H1 (cell line): ENCODE data around the gene DNLZ. TPM values are rescaled to one million over a fixed set of nuclear protein-coding genes. Genes with fewer than 3 reads are reported as not detected.

Experiments
- CTCF ChIA-PET: fragments of 300-600 bp; sonication (Branson Sonifier 250); formaldehyde crosslinking; loops from one replicate; lab custom pipeline; 2021; ENCODE audit not compliant: partially characterized antibody; lab: Charles Lee
- POLR2A ChIA-PET: fragments of 300-600 bp; sonication (Branson Sonifier 250); formaldehyde crosslinking; loops from one replicate; lab custom pipeline; 2021; ENCODE audit warnings: inconsistent platforms; ENCODE audit not compliant: partially characterized antibody; lab: Charles Lee
- DNase-seq, 2 experiments: peaks; one replicate each; pipeline versions ENCODE4 v3.0.0 to v3.0.0-alpha.2; 2010 to 2022; ENCODE audit warnings: low spot score in 2 of 2, low read depth in 1 of 2, mixed read lengths in 1 of 2
- FAIRE-seq: peaks from 2 replicates; lab custom pipeline; 2011; peaks lifted over from hg19 to GRCh38; lab: Jason Lieb, UNC
- H2AFZ ChIP-seq: 2 replicates; pipeline ENCODE4 v1.8.1; 2012; ENCODE audit warnings: low read length, inconsistent platforms
- H2AK5ac ChIP-seq: 2 replicates; pipeline ENCODE4 v1.6.1; 2013; ENCODE audit warnings: low read depth, low read length
- H2BK120ac ChIP-seq: replicated peaks from 2 replicates; pipeline ENCODE3; 2013; ENCODE audit warnings: low read depth, low read length, inconsistent platforms
- H2BK12ac ChIP-seq: 2 replicates; pipeline ENCODE4 v1.6.1; 2013; ENCODE audit warnings: low read depth, low read length
- H2BK15ac ChIP-seq: 2 replicates; pipeline ENCODE4 v1.6.1; 2013; ENCODE audit warnings: low read length
- H2BK20ac ChIP-seq: 2 replicates; pipeline ENCODE4 v1.6.1; 2013; ENCODE audit warnings: low read length
- H2BK5ac ChIP-seq: 2 replicates; pipeline ENCODE4 v1.6.1; 2013; ENCODE audit warnings: low read depth, low read length
- H3K14ac ChIP-seq: 2 replicates; pipeline ENCODE4 v1.6.1; 2013; ENCODE audit warnings: inconsistent platforms; ENCODE audit not compliant: insufficient read length
- H3K18ac ChIP-seq: 2 replicates; pipeline ENCODE4 v1.6.1; 2013; ENCODE audit warnings: low read length; ENCODE audit errors: extremely low read depth
- H3K23ac ChIP-seq: 2 replicates; pipeline ENCODE4 v1.6.1; 2013; ENCODE audit warnings: inconsistent platforms; ENCODE audit not compliant: insufficient read length
- H3K23me2 ChIP-seq: 2 replicates; pipeline ENCODE4 v1.6.1; 2013; ENCODE audit warnings: low read depth, low read length
- H3K27ac ChIP-seq: 2 replicates; pipeline ENCODE4 v1.6.1; 2011; ENCODE audit warnings: low read depth, low read length, inconsistent platforms
- H3K27me3 ChIP-seq, 4 experiments: replicated peaks in 1 of 4; 1 replicate in 1 of 4; 2 replicates in 3 of 4; pipeline versions ENCODE4 v1.6.1 to v1.8.1; 2011 to 2013; ENCODE audit warnings: low read length in 3 of 4, mild to moderate bottlenecking in 3 of 4, inconsistent platforms in 2 of 4, mixed read lengths in 2 of 4, moderate library complexity in 1 of 4; ENCODE audit not compliant: control insufficient read depth in 3 of 4, insufficient read depth in 3 of 4; ENCODE audit errors: extremely low read depth in 1 of 4
- H3K36me3 ChIP-seq, 4 experiments: 2 replicates each; pipeline versions ENCODE4 v1.6.1 to v1.8.1; 2011 to 2013; ENCODE audit warnings: mild to moderate bottlenecking in 4 of 4, low read length in 3 of 4, moderate library complexity in 2 of 4, control low read depth in 1 of 4, inconsistent platforms in 1 of 4; ENCODE audit not compliant: insufficient read depth in 4 of 4, control insufficient read depth in 2 of 4
- H3K4ac ChIP-seq: replicated peaks from 2 replicates; pipeline ENCODE3; 2013; ENCODE audit warnings: low read length, low read depth, mixed read lengths, inconsistent platforms; ENCODE audit not compliant: insufficient read length
- H3K4me1 ChIP-seq, 4 experiments: replicated peaks in 1 of 4; 1 replicate in 1 of 4; 2 replicates in 3 of 4; pipeline versions ENCODE4 v1.6.1 to v1.8.1; 2011 to 2013; ENCODE audit warnings: low read length in 3 of 4, inconsistent platforms in 2 of 4, mixed read lengths in 1 of 4; ENCODE audit not compliant: insufficient read depth in 4 of 4, control insufficient read depth in 3 of 4
- H3K4me2 ChIP-seq, 2 experiments: 2 replicates each; pipeline versions ENCODE4 v1.6.1 to v1.8.1; 2011 to 2013; ENCODE audit warnings: low read depth in 2 of 2, low read length in 2 of 2, control low read depth in 1 of 2, inconsistent platforms in 1 of 2, mild to moderate bottlenecking in 1 of 2; ENCODE audit not compliant: insufficient read depth in 1 of 2
- H3K4me3 ChIP-seq, 4 experiments: fragments of 200-600, 300-600 bp in 1 of 4; sonication (generic), shearing (Covaris generic), sonication (Bioruptor Twin) in 1 of 4; 2 replicates each; pipeline versions ENCODE4 v1.5.1 to v1.8.1; 2011 to 2016; ENCODE audit warnings: low read length in 4 of 4, low read depth in 3 of 4, control low read depth in 2 of 4, inconsistent platforms in 2 of 4, mild to moderate bottlenecking in 2 of 4, mixed read lengths in 1 of 4, moderate library complexity in 1 of 4; ENCODE audit not compliant: insufficient read depth in 2 of 4; ENCODE audit errors: extremely low read depth in 1 of 4
- H3K56ac ChIP-seq: replicated peaks from 2 replicates; pipeline ENCODE3; 2013; ENCODE audit warnings: low read depth, mild to moderate bottlenecking, mixed read lengths, low read length, inconsistent platforms; ENCODE audit not compliant: insufficient read length
- H3K79me1 ChIP-seq: 2 replicates; pipeline ENCODE4 v1.6.1; 2013; ENCODE audit warnings: low read depth, low read length, control low read depth
- H3K79me2 ChIP-seq, 2 experiments: 2 replicates each; pipeline versions ENCODE4 v1.6.1 to v1.8.1; 2012 to 2013; ENCODE audit warnings: low read length in 2 of 2, mild to moderate bottlenecking in 2 of 2, inconsistent platforms in 1 of 2; ENCODE audit not compliant: insufficient read depth in 2 of 2, control insufficient read depth in 1 of 2
- H3K9ac ChIP-seq, 4 experiments: replicated peaks in 1 of 4; 1 replicate in 1 of 4; 2 replicates in 3 of 4; pipeline versions ENCODE4 v1.6.1 to v1.8.1; 2011 to 2013; ENCODE audit warnings: low read depth in 3 of 4, low read length in 3 of 4, control low read depth in 2 of 4, mild to moderate bottlenecking in 2 of 4, moderate library complexity in 2 of 4, inconsistent platforms in 1 of 4; ENCODE audit errors: extremely low read depth in 1 of 4
- H3K9me3 ChIP-seq, 2 experiments: 2 replicates each; pipeline versions ENCODE4 v1.6.1 to v1.8.1; 2012 to 2013; ENCODE audit warnings: mild to moderate bottlenecking in 2 of 2, moderate library complexity in 2 of 2, control low read depth in 1 of 2, inconsistent platforms in 1 of 2, low read depth in 1 of 2, low read length in 1 of 2, mixed read lengths in 1 of 2; ENCODE audit not compliant: insufficient read depth in 2 of 2
- H4K20me1 ChIP-seq, 2 experiments: replicated peaks in 1 of 2; 2 replicates each; pipeline versions ENCODE3 to v1.8.1; 2011 to 2013; ENCODE audit warnings: inconsistent platforms in 2 of 2, low read length in 2 of 2, mild to moderate bottlenecking in 1 of 2; ENCODE audit not compliant: insufficient read depth in 2 of 2, control insufficient read depth in 1 of 2
- H4K5ac ChIP-seq: 2 replicates; pipeline ENCODE4 v1.6.1; 2013; ENCODE audit warnings: low read length, low read depth, mixed read lengths, inconsistent platforms; ENCODE audit not compliant: insufficient read length
- H4K8ac ChIP-seq: 2 replicates; pipeline ENCODE4 v1.8.0; 2013; ENCODE audit warnings: mild to moderate bottlenecking, moderate library complexity, low read length, inconsistent platforms; ENCODE audit not compliant: insufficient read depth; ENCODE audit errors: extremely low read depth
- H4K91ac ChIP-seq: replicated peaks from 2 replicates; pipeline ENCODE3; 2013; ENCODE audit warnings: low read length, mixed read lengths, inconsistent platforms; ENCODE audit not compliant: insufficient read length
- BRCA1 ChIP-seq: IDR thresholded peaks from 2 replicates; pipeline ENCODE4 v1.6.1; 2012; ENCODE audit warnings: low read depth, low read length, improper control_type of control experiment
- EGR1 ChIP-seq: IDR thresholded peaks from 2 replicates; pipeline ENCODE4 v1.6.1; 2011; ENCODE audit warnings: low read depth, low read length, borderline replicate concordance
- GABPA ChIP-seq: IDR thresholded peaks from 2 replicates; pipeline ENCODE4 v1.6.1; 2011; ENCODE audit warnings: mild to moderate bottlenecking, low read length, moderate library complexity, borderline replicate concordance; ENCODE audit not compliant: insufficient read depth
- KDM1A ChIP-seq: fragments of 200-600, 300-600 bp; sonication (generic); IDR thresholded peaks from 2 replicates; pipeline ENCODE4 v1.7.1; 2016; ENCODE audit warnings: mild to moderate bottlenecking, low read length, borderline replicate concordance
- NANOG ChIP-seq: IDR thresholded peaks from 2 replicates; pipeline ENCODE4 v1.6.1; 2011; ENCODE audit warnings: low read length, low read depth, mild to moderate bottlenecking, inconsistent platforms; ENCODE audit not compliant: insufficient read depth, poor library complexity, severe bottlenecking
- RFX5 ChIP-seq: IDR thresholded peaks from 2 replicates; pipeline ENCODE4 v1.6.1; 2011; ENCODE audit warnings: low read depth, low read length, improper control_type of control experiment, borderline replicate concordance
- USF2 ChIP-seq: IDR thresholded peaks from 2 replicates; pipeline ENCODE4 v1.6.1; 2011; ENCODE audit warnings: low read length, improper control_type of control experiment
- YY1 ChIP-seq: IDR thresholded peaks from 2 replicates; pipeline ENCODE4 v1.6.1; 2011; ENCODE audit warnings: low read depth, mild to moderate bottlenecking, low read length
- WGBS, 2 experiments: shearing (Covaris generic) in 1 of 2; methylation state at CpG; one replicate each; pipeline versions ENCODE4 v1.1.6 to v1.1.7; 2013 to 2015; ENCODE audit warnings: low lambda C conversion rate in 2 of 2, mixed read lengths in 2 of 2, inconsistent platforms in 1 of 2, low coverage in 1 of 2, missing lambda C conversion rate in 1 of 2; ENCODE audit not compliant: insufficient replicate concordance in 2 of 2, insufficient coverage in 1 of 2, insufficient read length in 1 of 2; ENCODE audit errors: extremely low coverage in 1 of 2, missing lambda C conversion rate in 1 of 2; 5-methylcytosine and 5-hydroxymethylcytosine counted together
- polyA plus RNA-seq, 7 experiments: library from polyadenylated mRNA; depleted of rRNA in 3 of 7; stranded (reverse) in 5 of 7; unstranded in 2 of 7; fragments of >200 nt in 5 of 7; fragments of 200-250 nt in 2 of 7; gene quantifications; 1 replicate in 5 of 7; 2 replicates in 1 of 7; 4 replicates in 1 of 7; pipeline versions ENCODE4 v1.2.1 to v1.2.3, GENCODE V29; 2011 to 2013; ENCODE audit warnings: missing spikeins in 2 of 7, mixed read lengths in 2 of 7
- total RNA-seq: library from RNA; stranded (reverse); fragmentation: NEBNext Ultra II Directional; extraction: Animal tissue kit (Norgen Biotek cat#: 25700); gene quantifications from 2 replicates; pipeline ENCODE4 v1.2.1, GENCODE V29; 2021

The DNLZ gene
- total and polyA plus RNA-seq, 2 of the 8 experiments (the other 6 are each of a cell fraction or from before 2014, with no cell fraction given) = 11.6 to 17.9 TPM

DNA sequence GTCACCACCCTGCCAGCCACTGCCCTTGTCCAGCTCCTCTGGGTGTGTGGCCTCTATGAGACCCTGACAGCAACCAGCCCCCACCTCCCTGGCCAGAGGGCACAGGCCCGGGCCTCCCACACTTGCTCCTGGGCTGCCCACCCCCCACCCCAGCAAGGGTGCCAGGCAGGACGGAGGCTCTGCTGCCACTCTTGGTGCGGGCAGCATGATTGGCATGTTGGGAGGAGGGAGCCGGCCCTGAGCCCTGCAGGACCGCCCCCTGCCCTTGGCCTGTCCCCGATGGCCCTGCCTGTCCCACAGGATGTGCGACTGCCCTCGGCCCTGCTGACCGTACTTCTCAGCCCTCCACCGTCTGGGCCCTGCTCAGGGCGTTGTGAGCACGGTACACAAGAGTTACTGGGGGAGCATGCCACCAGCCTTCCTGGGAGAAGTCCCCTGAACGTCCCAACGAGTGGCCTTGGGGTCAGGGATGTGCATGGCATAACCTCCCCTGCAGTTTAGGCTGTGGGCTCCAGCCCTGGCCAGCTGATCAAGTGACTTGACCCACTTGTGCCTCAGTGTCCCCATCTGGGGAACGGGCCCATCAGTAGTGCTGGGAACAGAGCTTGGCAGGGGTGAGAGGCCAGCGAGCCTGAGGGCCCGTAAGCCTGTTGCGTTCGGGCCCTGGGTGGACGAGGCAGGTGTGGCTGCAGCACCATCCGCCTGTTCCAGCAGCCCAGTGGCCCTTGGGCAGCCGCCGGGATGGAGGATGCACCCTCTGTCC, 20.2 kb downstream of the DNLZ start:
- Histone ChIP-seq H2BK12ac (peak overlapping the region; percentile 62; the same call in 1 of the 2 replicates), H3K36me3 (no peaks in the 10 kb centered on the region), H2AK5ac (peak overlapping the region; percentile 93), H2BK5ac (peak overlapping the region; percentile 85), H3K4me2 (peak overlapping the region; percentile 54 to 77), H3K23ac (no peak overlapping the region), H4K8ac (peak overlapping the region; percentile 90), H3K18ac (peak overlapping the region; percentile 25), H3K23me2 (peaks cover 2% of the 10 kb centered on the region; the same call in 1 of the 2 replicates), H3K4me3 (peak overlapping the region; percentile 2 to 72 (median 11); a peak in 6 of 8 replicates), H3K27me3 (no peaks in the 10 kb centered on the region), H2BK15ac (peak overlapping the region; percentile 75; the same call in 1 of the 2 replicates), H4K5ac (no peak overlapping the region), H3K27ac (peak overlapping the region; percentile 52), H2BK20ac (no peak overlapping the region; the same call in 1 of the 2 replicates), H3K14ac (no peak overlapping the region), H3K4me1 (peaks cover 0 to 19% (median 10%) of the 10 kb centered on the region in 4 experiments; a peak in 6 of 7 replicates), H4K20me1 (no peaks in the 10 kb centered on the region), H3K9ac (peak overlapping the region in 2 of 4 experiments; percentile 60 to 63; a peak in 4 of 7 replicates), H2AFZ (no peak overlapping the region), H3K4ac (peak overlapping the region; percentile 41), H3K56ac (no peak overlapping the region), H3K9me3 (no peaks in the 10 kb centered on the region), H4K91ac (peak overlapping the region; percentile 44), H2BK120ac (no peak overlapping the region), H3K79me1 (no peaks in the 10 kb centered on the region), H3K79me2 (no peaks in the 10 kb centered on the region)
- ChIA-PET CTCF (interaction anchor here (1.0 to 7.9 kb wide), 6 partner anchors 11 to 148 kb away, joined by 3 to 80 read pairs (median 11); partner anchors contain the start of genes DNLZ and GPSM1), POLR2A (interaction anchor here (1.0 to 8.0 kb wide), 4 partner anchors 10 to 65 kb away, joined by 3 to 137 read pairs (median 5); partner anchors contain the start of gene DNLZ)
- no peak for FAIRE-seq
- 74% methylated on average over 23 of the region's 23 CpGs; no CpG with 5 or more reads in 1 of the 2 experiments for WGBS, 2 experiments
- DNase-seq = no peak
- TF ChIP-seq USF2 (no peak), NANOG (no peak), BRCA1 (no peak), YY1 (no peak), GABPA (no peak), EGR1 (no peak), KDM1A (no peak), RFX5 (no peak)
